Ectodermal cell (in vitro differentiated cells): Measurements from ENCODE around the gene SLC48A1.

ENCODE experiments used
- H3K27ac ChIP-seq: 2 replicates; pipeline ENCODE4 v1.7.0; 2013; ENCODE audit warnings: mild to moderate bottlenecking, low read depth, low read length; ENCODE audit not compliant: insufficient read depth, poor library complexity, severe bottlenecking
- H3K27me3 ChIP-seq: 2 replicates; pipeline ENCODE4 v1.7.0; 2013; ENCODE audit warnings: mild to moderate bottlenecking, low read length; ENCODE audit not compliant: insufficient read depth, control insufficient read depth, poor library complexity, severe bottlenecking
- H3K36me3 ChIP-seq: one replicate; pipeline ENCODE4 v1.7.0; 2013; ENCODE audit warnings: low read length; ENCODE audit not compliant: control insufficient read depth, insufficient read depth
- H3K4me1 ChIP-seq: one replicate; pipeline ENCODE4 v1.7.0; 2013; ENCODE audit warnings: low read length; ENCODE audit not compliant: control insufficient read depth, insufficient read depth
- H3K4me3 ChIP-seq: 2 replicates; pipeline ENCODE4 v1.7.0; 2013; ENCODE audit warnings: low read depth, low read length, control low read depth; ENCODE audit not compliant: insufficient read depth
- H3K9me3 ChIP-seq: 2 replicates; pipeline ENCODE4 v1.7.0; 2013; ENCODE audit warnings: mild to moderate bottlenecking, low read length, moderate library complexity; ENCODE audit not compliant: control insufficient read depth
- WGBS, 2 experiments: methylation state at CpG; one replicate each; pipeline ENCODE4 v1.1.7; 2013; ENCODE audit warnings: missing lambda C conversion rate in 2 of 2; 5-methylcytosine and 5-hydroxymethylcytosine counted together

Gene SLC48A1

GRCh38 chr12:47818467-47819137, 45.6 kb downstream of the SLC48A1 start:
- no peak overlapping the region for H3K27ac ChIP-seq
- no peaks in the 10 kb centered on the region for H3K36me3 ChIP-seq
- H3K4me3 ChIP-seq = peak overlapping the region; percentile 58
- WGBS, 2 experiments = 30 to 31% methylated on average over 23 of the region's 23 CpGs
- H3K4me1 ChIP-seq = peaks cover 45% of the 10 kb centered on the region
- no peaks in the 10 kb centered on the region for H3K9me3 ChIP-seq
- H3K27me3 ChIP-seq = peaks cover 13% of the 10 kb centered on the region

- WGBS, 2 experiments = 0% methylated on average over 77 of the region's 77 CpGs
- Histone ChIP-seq H3K36me3 (no peaks in the 10 kb centered on the region), H3K4me1 (peaks cover 39% of the 10 kb centered on the region), H3K27ac (no peak overlapping the region), H3K4me3 (peak overlapping the region; percentile 58), H3K27me3 (peaks cover 13% of the 10 kb centered on the region), H3K9me3 (no peaks in the 10 kb centered on the region)
These were observed 46.3 kb downstream of the SLC48A1 start for GRCh38 chr12:47819138-47819895.

- Histone ChIP-seq H3K4me3 (peak within 1 kb of the TSS; percentile 58), H3K36me3 (no peaks in the 10 kb centered on the region), H3K27me3 (peaks cover 13% of the 10 kb centered on the region), H3K4me1 (peaks cover 39% of the 10 kb centered on the region), H3K27ac (peak within 1 kb of the TSS; percentile 93), H3K9me3 (no peaks in the 10 kb centered on the region)
- WGBS, 2 experiments = 0 to 1% methylated on average over 57 of the region's 58 CpGs
These were observed 47.0 kb downstream of the SLC48A1 start, which contains the start of gene HDAC7 for GRCh38 chr12:47819896-47820630. Gene HDAC7, minus strand, starts transcription at chr12:47819903. Its CDS starts 118 bp downstream, at chr12:47819785.

- 26 to 28% methylated on average over 17 of the region's 17 CpGs for WGBS, 2 experiments
- Histone ChIP-seq H3K4me1 (peaks cover 39% of the 10 kb centered on the region), H3K27ac (peak overlapping the region; percentile 93), H3K9me3 (no peaks in the 10 kb centered on the region), H3K36me3 (no peaks in the 10 kb centered on the region), H3K27me3 (peaks cover 13% of the 10 kb centered on the region), H3K4me3 (peak overlapping the region; percentile 58)
These were observed 47.8 kb downstream of the SLC48A1 start for GRCh38 chr12:47820631-47821345.

GRCh38 chr12:47821346-47821706, 48.3 kb downstream of the SLC48A1 start:
- no peak overlapping the region for H3K4me3 ChIP-seq
- 91 to 94% methylated on average over 4 of the region's 4 CpGs for WGBS, 2 experiments

GRCh38 chr12:47822401-47822800, 49.4 kb downstream of the SLC48A1 start:
- H3K36me3 ChIP-seq = no peaks in the 10 kb centered on the region
- peaks cover 27% of the 10 kb centered on the region for H3K4me1 ChIP-seq
- no peak overlapping the region for H3K4me3 ChIP-seq
- H3K27ac ChIP-seq = no peak overlapping the region
- peaks cover 13% of the 10 kb centered on the region for H3K27me3 ChIP-seq
- WGBS, 2 experiments = 68 to 72% methylated on average over 2 of the region's 2 CpGs
- H3K9me3 ChIP-seq = no peaks in the 10 kb centered on the region

More at GRCh38 chr12:47821346-47821706, 48.3 kb downstream of the SLC48A1 start:
- peaks cover 36% of the 10 kb centered on the region for H3K4me1 ChIP-seq
- no peaks in the 10 kb centered on the region for H3K36me3 ChIP-seq
- peak overlapping the region; percentile 93 for H3K27ac ChIP-seq
- no peaks in the 10 kb centered on the region for H3K9me3 ChIP-seq
- H3K27me3 ChIP-seq = peaks cover 13% of the 10 kb centered on the region

GRCh38 chr12:47822863-47823262, 49.8 kb downstream of the SLC48A1 start:
- no peak overlapping the region for H3K4me3 ChIP-seq
- no peak overlapping the region for H3K27ac ChIP-seq
- WGBS, 2 experiments = 89 to 91% methylated on average over 3 of the region's 3 CpGs
- H3K27me3 ChIP-seq = peaks cover 13% of the 10 kb centered on the region
- H3K4me1 ChIP-seq = peaks cover 23% of the 10 kb centered on the region
- H3K9me3 ChIP-seq = no peaks in the 10 kb centered on the region
- H3K36me3 ChIP-seq = no peaks in the 10 kb centered on the region

GRCh38 chr12:47823422-47824086, 50.5 kb downstream of the SLC48A1 start:
- H3K9me3 ChIP-seq = no peaks in the 10 kb centered on the region
- no peaks in the 10 kb centered on the region for H3K36me3 ChIP-seq
- H3K4me1 ChIP-seq = peaks cover 19% of the 10 kb centered on the region
- 94 to 97% methylated on average over 5 of the region's 5 CpGs for WGBS, 2 experiments
- H3K27me3 ChIP-seq = peaks cover 13% of the 10 kb centered on the region
- no peak overlapping the region for H3K4me3 ChIP-seq
- no peak overlapping the region for H3K27ac ChIP-seq

GRCh38 chr12:47824198-47824597, 51.2 kb downstream of the SLC48A1 start:
- no peak overlapping the region for H3K27ac ChIP-seq
- H3K9me3 ChIP-seq = no peaks in the 10 kb centered on the region
- peaks cover 19% of the 10 kb centered on the region for H3K4me1 ChIP-seq
- peaks cover 13% of the 10 kb centered on the region for H3K27me3 ChIP-seq
- H3K4me3 ChIP-seq = no peak overlapping the region
- WGBS, 2 experiments = 88 to 92% methylated on average over 2 of the region's 2 CpGs
- no peaks in the 10 kb centered on the region for H3K36me3 ChIP-seq
